Measurements from ENCODE around the gene NEIL3. TPM values are rescaled to one million over a fixed set of nuclear protein-coding genes. Genes with fewer than 3 reads are reported as not detected.

Gene NEIL3
- total RNA-seq, 4 donors from 2014 or later: 0.57 TPM; not detected in 3

DNA sequence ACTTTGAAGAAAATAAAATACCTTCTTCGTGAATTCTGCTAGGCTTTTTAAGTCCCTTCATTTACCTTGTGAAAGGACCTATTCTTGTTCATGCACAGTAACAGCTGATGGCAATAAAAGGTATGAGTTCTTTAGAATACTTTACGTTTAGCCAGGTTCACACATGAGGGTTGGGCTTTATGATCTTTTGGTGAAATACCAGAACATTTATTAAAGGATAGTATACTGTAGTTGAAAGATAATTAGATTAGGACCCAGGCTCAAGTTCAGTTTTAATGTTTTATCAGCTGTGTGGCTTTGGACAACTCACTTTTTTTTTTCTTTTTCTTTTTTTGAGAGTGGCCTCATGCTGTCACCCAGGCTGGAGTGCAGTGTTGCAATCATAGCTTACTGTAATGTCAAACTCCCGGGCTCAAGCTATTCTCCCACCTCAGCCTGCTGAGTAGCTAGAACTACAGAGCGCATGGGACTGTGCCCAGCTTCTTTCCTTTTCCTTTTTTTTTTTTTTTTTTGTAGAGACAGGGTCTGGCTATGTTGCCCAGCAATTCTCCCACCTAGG lies 28.2 kb upstream of the NEIL3 start:
- no peak overlapping the region for H3K27ac ChIP-seq
- no peaks in the 10 kb centered on the region for H3K9me3 ChIP-seq
- no peaks in the 10 kb centered on the region for H3K4me1 ChIP-seq
- H3K4me3 ChIP-seq: no peak overlapping the region
- no peaks in the 10 kb centered on the region for H3K36me3 ChIP-seq
- WGBS, 2 donors (ENCODE audit: low coverage in 1 of 2): 59 to 83% methylated on average over 4 of the region's 4 CpGs
- H3K27me3 ChIP-seq: no peaks in the 10 kb centered on the region
- no peak for ATAC-seq
- no peak for TF ChIP-seq POLR2AphosphoS5 (IDR thresholded peaks at IDR 0.05)
- no peak for TF ChIP-seq POLR2A (IDR thresholded peaks at IDR 0.05)

DNA sequence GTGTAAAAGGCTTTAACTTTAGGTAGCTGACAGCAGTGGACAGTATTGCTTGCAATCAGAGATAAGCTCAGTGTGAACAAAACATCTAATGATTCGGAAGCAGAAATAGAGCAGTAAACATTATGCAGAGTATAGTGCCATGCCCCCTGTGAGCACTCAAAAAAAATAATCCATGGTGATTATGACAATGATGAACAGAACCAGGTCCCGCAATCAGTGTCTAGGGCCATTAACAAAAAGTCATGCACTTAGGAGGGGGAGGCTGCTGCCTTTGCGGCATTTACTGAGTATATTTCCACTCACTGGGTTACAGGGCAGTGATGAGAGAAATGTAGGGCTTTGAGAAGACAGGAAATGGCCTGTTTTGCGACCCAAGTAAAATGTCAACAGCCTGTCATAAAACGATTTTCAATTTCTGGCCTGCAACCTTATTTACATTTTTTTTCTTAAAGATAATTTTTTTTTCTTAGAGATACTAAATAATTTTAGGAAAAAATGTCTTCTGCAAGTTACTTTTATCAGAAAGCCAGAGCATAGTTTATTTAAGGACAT lies 27.3 kb upstream of the NEIL3 start:
- Histone ChIP-seq H3K27ac (no peak overlapping the region), H3K36me3 (no peaks in the 10 kb centered on the region), H3K4me1 (no peaks in the 10 kb centered on the region), H3K27me3 (no peaks in the 10 kb centered on the region), H3K4me3 (no peak overlapping the region), H3K9me3 (no peaks in the 10 kb centered on the region)
- no peak for ATAC-seq
- 41 to 55% methylated on average over 3 to 5 of the region's 5 CpGs for WGBS, 2 donors (ENCODE audit: low coverage in 1 of 2)
- no peak for TF ChIP-seq EP300 (IDR thresholded peaks at IDR 0.05)
- no peak for TF ChIP-seq POLR2A (IDR thresholded peaks at IDR 0.05)
- TF ChIP-seq, protein P1, sequence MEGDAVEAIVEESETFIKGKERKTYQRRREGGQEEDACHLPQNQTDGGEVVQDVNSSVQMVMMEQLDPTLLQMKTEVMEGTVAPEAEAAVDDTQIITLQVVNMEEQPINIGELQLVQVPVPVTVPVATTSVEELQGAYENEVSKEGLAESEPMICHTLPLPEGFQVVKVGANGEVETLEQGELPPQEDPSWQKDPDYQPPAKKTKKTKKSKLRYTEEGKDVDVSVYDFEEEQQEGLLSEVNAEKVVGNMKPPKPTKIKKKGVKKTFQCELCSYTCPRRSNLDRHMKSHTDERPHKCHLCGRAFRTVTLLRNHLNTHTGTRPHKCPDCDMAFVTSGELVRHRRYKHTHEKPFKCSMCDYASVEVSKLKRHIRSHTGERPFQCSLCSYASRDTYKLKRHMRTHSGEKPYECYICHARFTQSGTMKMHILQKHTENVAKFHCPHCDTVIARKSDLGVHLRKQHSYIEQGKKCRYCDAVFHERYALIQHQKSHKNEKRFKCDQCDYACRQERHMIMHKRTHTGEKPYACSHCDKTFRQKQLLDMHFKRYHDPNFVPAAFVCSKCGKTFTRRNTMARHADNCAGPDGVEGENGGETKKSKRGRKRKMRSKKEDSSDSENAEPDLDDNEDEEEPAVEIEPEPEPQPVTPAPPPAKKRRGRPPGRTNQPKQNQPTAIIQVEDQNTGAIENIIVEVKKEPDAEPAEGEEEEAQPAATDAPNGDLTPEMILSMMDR (IDR thresholded peaks at IDR 0.05): no peak
- TF ChIP-seq POLR2AphosphoS5 (IDR thresholded peaks at IDR 0.05): no peak

DNA sequence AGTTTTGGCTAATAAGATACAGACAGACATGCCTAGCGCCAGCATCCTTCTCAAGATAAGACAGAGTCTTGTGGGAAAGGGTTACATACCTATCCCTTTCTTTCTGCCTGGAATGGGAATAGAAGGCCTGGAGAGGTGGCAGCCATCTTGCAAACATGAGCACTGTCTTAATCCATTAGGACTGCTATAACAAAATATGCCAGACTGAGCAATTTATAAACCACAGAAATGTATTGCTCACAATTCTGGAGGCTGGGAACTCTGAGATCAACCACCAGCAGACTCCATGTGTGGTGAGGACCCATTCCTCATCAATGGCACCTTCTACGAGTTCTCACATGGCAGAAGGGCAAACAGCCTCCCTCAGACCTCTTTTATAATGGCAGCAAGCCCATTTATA lies 26.5 kb upstream of the NEIL3 start:
- no peak for ATAC-seq
- Histone ChIP-seq H3K4me3 (no peak overlapping the region), H3K27me3 (no peaks in the 10 kb centered on the region), H3K36me3 (no peaks in the 10 kb centered on the region), H3K9me3 (no peaks in the 10 kb centered on the region), H3K27ac (no peak overlapping the region), H3K4me1 (no peaks in the 10 kb centered on the region)
- TF ChIP-seq POLR2AphosphoS5 (IDR thresholded peaks at IDR 0.05) (no peak), EP300 (IDR thresholded peaks at IDR 0.05) (no peak), POLR2A (IDR thresholded peaks at IDR 0.05) (no peak)
- TF ChIP-seq, protein P1 (IDR thresholded peaks at IDR 0.05): no peak
- WGBS, 2 donors (ENCODE audit: low coverage in 1 of 2): 92 to 94% methylated on average over 2 of the region's 2 CpGs

DNA sequence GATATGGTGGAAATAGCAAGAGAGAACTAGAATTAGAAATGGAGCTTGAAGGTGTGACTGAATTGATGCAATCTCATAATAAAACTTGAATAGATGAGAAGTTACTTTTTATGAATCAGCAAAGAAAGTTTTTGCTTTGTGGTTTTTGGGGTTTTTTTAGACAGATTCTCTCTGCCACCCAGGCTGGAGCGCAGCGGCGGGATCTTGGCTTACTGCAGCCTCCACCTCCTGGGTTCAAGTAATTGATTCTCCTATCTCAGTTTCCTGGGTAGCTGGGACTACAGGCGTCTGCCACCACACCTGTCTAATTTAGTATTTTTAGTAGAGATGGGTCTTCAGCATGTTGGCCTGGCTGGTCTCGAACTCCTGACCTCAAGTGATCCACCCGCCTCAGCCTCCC lies 23.7 kb upstream of the NEIL3 start:
- Histone ChIP-seq H3K4me1 (no peaks in the 10 kb centered on the region), H3K27me3 (no peaks in the 10 kb centered on the region), H3K36me3 (no peaks in the 10 kb centered on the region), H3K27ac (no peak overlapping the region), H3K4me3 (no peak overlapping the region), H3K9me3 (no peaks in the 10 kb centered on the region)
- no peak for ATAC-seq
- no peak for TF ChIP-seq POLR2AphosphoS5 (IDR thresholded peaks at IDR 0.05)
- no peak for TF ChIP-seq POLR2A (IDR thresholded peaks at IDR 0.05)
- TF ChIP-seq, protein P1 (IDR thresholded peaks at IDR 0.05): no peak
- TF ChIP-seq EP300 (IDR thresholded peaks at IDR 0.05): no peak
- 91 to 92% methylated on average over 5 to 6 of the region's 6 CpGs for WGBS, 2 donors (ENCODE audit: low coverage in 1 of 2)

DNA sequence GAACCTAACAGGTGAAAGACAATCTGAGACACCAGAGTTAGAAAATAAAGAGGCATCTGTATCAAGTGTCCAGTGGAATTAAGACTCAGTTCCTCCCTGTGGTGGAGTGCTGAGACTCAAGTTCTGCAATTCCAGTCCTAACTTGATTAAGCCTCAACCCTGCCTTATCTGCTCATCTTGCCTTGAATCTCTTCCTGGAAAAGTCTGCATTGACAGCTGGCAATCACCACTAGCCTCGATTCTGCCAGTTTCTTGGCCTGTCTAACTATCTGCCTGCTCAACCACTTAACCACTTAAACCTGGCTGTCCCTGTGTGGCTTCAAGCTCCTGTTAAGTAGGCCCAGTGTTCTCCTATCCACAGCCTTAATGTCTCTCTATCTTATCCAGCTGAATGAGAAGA lies 22.4 kb upstream of the NEIL3 start:
- TF ChIP-seq, protein P1 (IDR thresholded peaks at IDR 0.05): no peak
- TF ChIP-seq EP300 (IDR thresholded peaks at IDR 0.05): no peak
- TF ChIP-seq POLR2AphosphoS5 (IDR thresholded peaks at IDR 0.05): no peak
- TF ChIP-seq POLR2A (IDR thresholded peaks at IDR 0.05): no peak
- Histone ChIP-seq H3K27ac (no peak overlapping the region), H3K4me1 (no peaks in the 10 kb centered on the region), H3K36me3 (no peaks in the 10 kb centered on the region), H3K27me3 (no peaks in the 10 kb centered on the region), H3K4me3 (no peak overlapping the region), H3K9me3 (no peaks in the 10 kb centered on the region)
- ATAC-seq: no peak
- WGBS, 2 donors (ENCODE audit: low coverage in 1 of 2): 18% methylated on average over 1 of the region's 1 CpG; no CpG with 5 or more reads in 1 of the 2 donors

Data from gastroesophageal sphincter (tissue), 4 donors.